Suprapubic skin (tissue), 4 donors: ENCODE data around the gene NATD1. TPM values are rescaled to one million over a fixed set of nuclear protein-coding genes. Genes with fewer than 3 reads are reported as not detected.
A peak's percentile ranks its signal among the peaks of the same experiment; 100 is the strongest.

Source experiments
- DNase-seq, 2 donors: peaks; one replicate each; pipeline ENCODE4 v3.0.0-alpha.2; 2019; ENCODE audit warnings: low spot score in 2 of 2
- H3K27ac ChIP-seq: fragments of 200-600 bp; sonication (generic); one replicate; pipeline ENCODE4 v1.5.1; 2019
- H3K27me3 ChIP-seq: fragments of 200-600 bp; sonication (generic); one replicate; pipeline ENCODE4 v1.5.1; 2019
- H3K36me3 ChIP-seq: fragments of 200-600 bp; sonication (generic); one replicate; pipeline ENCODE4 v1.5.1; 2019
- H3K4me1 ChIP-seq: fragments of 200-600 bp; sonication (generic); one replicate; pipeline ENCODE4 v1.5.1; 2019
- H3K4me3 ChIP-seq: fragments of 200-600 bp; sonication (generic); one replicate; pipeline ENCODE4 v1.5.1; 2019; ENCODE audit warnings: mild to moderate bottlenecking
- H3K9me3 ChIP-seq: fragments of 200-600 bp; sonication (generic); one replicate; pipeline ENCODE4 v1.5.1; 2019
- CTCF ChIP-seq, 2 donors: fragments of 200-600 bp in 1 of 2; fragments of 450-650 bp in 1 of 2; sonication (generic) in 1 of 2; IDR thresholded peaks; one replicate each; pipeline ENCODE4 v1.5.1; 2016 to 2019; ENCODE audit warnings: antibody characterized with exemption in 2 of 2, mild to moderate bottlenecking in 1 of 2, moderate library complexity in 1 of 2
- EP300 ChIP-seq: sonication (generic); formaldehyde crosslinking; IDR thresholded peaks from one replicate; pipeline ENCODE4 v1.6.1; 2017; ENCODE audit warnings: antibody characterized with exemption
- POLR2A ChIP-seq, 2 donors: fragments of 450-650 bp; IDR thresholded peaks; one replicate each; pipeline ENCODE4 v1.6.1; 2017; ENCODE audit warnings: antibody characterized with exemption in 2 of 2, mild to moderate bottlenecking in 2 of 2, moderate library complexity in 2 of 2
- POLR2AphosphoS5 ChIP-seq, 3 donors: sonication (generic); formaldehyde crosslinking; IDR thresholded peaks; one replicate each; pipeline ENCODE4 v1.6.1; 2017; ENCODE audit warnings: antibody characterized with exemption in 3 of 3
- WGBS: methylation state at CpG from one replicate; pipeline ENCODE4 v1.1.5; 2018; 5-methylcytosine and 5-hydroxymethylcytosine counted together
- total RNA-seq, 4 donors: library from RNA; depleted of rRNA; stranded (reverse); fragments of >200 nt; gene quantifications; one replicate each; pipeline ENCODE4 v1.1.0, GENCODE V29; 2016

Gene NATD1
- total RNA-seq, 4 donors from 2014 or later: 11.2 to 21.1 (median 14.6) TPM

- peaks cover 17% of the 10 kb centered on the region for H3K4me1 ChIP-seq
- no peak overlapping the region for H3K4me3 ChIP-seq
- H3K27ac ChIP-seq: no peak overlapping the region
- no peaks in the 10 kb centered on the region for H3K27me3 ChIP-seq
- peaks cover 4% of the 10 kb centered on the region for H3K36me3 ChIP-seq
- TF ChIP-seq POLR2AphosphoS5 (IDR thresholded peaks at IDR 0.05): no peak
- no peak for TF ChIP-seq POLR2A (IDR thresholded peaks at IDR 0.05)
- TF ChIP-seq EP300: no peak
- no peak for TF ChIP-seq CTCF (IDR thresholded peaks at IDR 0.05)
- DNase-seq: no peak
- H3K9me3 ChIP-seq: no peaks in the 10 kb centered on the region
- 83% methylated on average over 3 of the region's 3 CpGs for whole genome bisulfite sequencing
Measured at GRCh38 chr17:21218101-21218500, 35.1 kb downstream of the NATD1 start.

GRCh38 chr17:21217346-21217745 lies 35.9 kb downstream of the NATD1 start:
- DNase-seq: no peak
- Histone ChIP-seq H3K27ac (no peak overlapping the region), H3K4me1 (peaks cover 25% of the 10 kb centered on the region), H3K9me3 (no peaks in the 10 kb centered on the region), H3K4me3 (no peak overlapping the region), H3K36me3 (peaks cover 1% of the 10 kb centered on the region), H3K27me3 (no peaks in the 10 kb centered on the region)
- 88% methylated on average over 1 of the region's 1 CpG for WGBS
- TF ChIP-seq CTCF (IDR thresholded peaks at IDR 0.05) (no peak), POLR2A (IDR thresholded peaks at IDR 0.05) (no peak), EP300 (no peak), POLR2AphosphoS5 (IDR thresholded peaks at IDR 0.05) (no peak)

- Histone ChIP-seq H3K36me3 (no peaks in the 10 kb centered on the region), H3K27me3 (no peaks in the 10 kb centered on the region), H3K4me1 (peaks cover 39% of the 10 kb centered on the region), H3K27ac (no peak overlapping the region), H3K9me3 (no peaks in the 10 kb centered on the region), H3K4me3 (no peak overlapping the region)
- no peak for DNase-seq
- TF ChIP-seq POLR2A (IDR thresholded peaks at IDR 0.05) (no peak), EP300 (no peak), POLR2AphosphoS5 (IDR thresholded peaks at IDR 0.05) (no peak), CTCF (IDR thresholded peaks at IDR 0.05) (no peak)
- WGBS: 84% methylated on average over 6 of the region's 6 CpGs
Measured at GRCh38 chr17:21215935-21216334, 37.3 kb downstream of the NATD1 start.

GRCh38 chr17:21214777-21215541 lies 38.3 kb downstream of the NATD1 start:
- WGBS: 4% methylated on average over 18 of the region's 23 CpGs
- Histone ChIP-seq H3K36me3 (no peaks in the 10 kb centered on the region), H3K27ac (peak overlapping the region; percentile 98), H3K9me3 (no peaks in the 10 kb centered on the region), H3K4me1 (peaks cover 48% of the 10 kb centered on the region), H3K27me3 (no peaks in the 10 kb centered on the region), H3K4me3 (peak overlapping the region; percentile 88)
- TF ChIP-seq POLR2AphosphoS5 (IDR thresholded peaks at IDR 0.05) (no peak), POLR2A (IDR thresholded peaks at IDR 0.05) (no peak), CTCF (IDR thresholded peaks at IDR 0.05) (no peak), EP300 (no peak)
- no peak for DNase-seq

- H3K4me1 ChIP-seq: peaks cover 56% of the 10 kb centered on the region
- peak; percentile 97 to 98 for DNase-seq
- peak within 1 kb of the TSS; percentile 98 for H3K27ac ChIP-seq
- no peaks in the 10 kb centered on the region for H3K36me3 ChIP-seq
- TF ChIP-seq EP300 (no peak), POLR2A (IDR thresholded peaks at IDR 0.05) (peak in 1 of 2 donors; percentile 15), CTCF (IDR thresholded peaks at IDR 0.05) (peak in 1 of 2 donors; percentile 25), POLR2AphosphoS5 (IDR thresholded peaks at IDR 0.05) (peak in 2 of 3 donors; percentile 66 to 78)
- H3K27me3 ChIP-seq: no peaks in the 10 kb centered on the region
- H3K4me3 ChIP-seq: peak within 1 kb of the TSS; percentile 88
- no CpG with 5 or more reads among the region's 76 CpGs for WGBS
- no peaks in the 10 kb centered on the region for H3K9me3 ChIP-seq
Measured at GRCh38 chr17:21214015-21214776, 39.0 kb downstream of the NATD1 start, which contains the start of gene TMEM11. Gene TMEM11, minus strand, starts transcription at chr17:21214161. Its CDS starts 9 bp downstream, at chr17:21214152.
